Forelimb muscle (tissue), 1 donor: Measurements from ENCODE around the gene CSN2. TPM values are rescaled to one million over a fixed set of nuclear protein-coding genes. Genes with fewer than 3 reads are reported as not detected.
"Not testable (repeated sequence)": the region's sequence is repeated elsewhere in the genome, so short reads cannot be mapped to it uniquely, and the experiment has no call there.

Experiments used
- DNase-seq: peaks from one replicate; pipeline ENCODE4 v3.0.0-alpha.2; 2013; ENCODE audit warnings: low read depth
- polyA plus RNA-seq: library from polyadenylated mRNA; unstranded; fragments of 120-200 nt; gene quantifications from one replicate; pipeline ENCODE4 v1.2.1, GENCODE V29; 2013; ENCODE audit not compliant: insufficient read length

Gene CSN2
- polyA plus RNA-seq: not detected

GRCh38 chr4:69965628-69966027 is at the start of gene CSN2:
Gene CSN2 (minus strand): TSS chr4:69965728. CDS start chr4:69960995, 4,733 bp downstream.
- no peak for DNase-seq

GRCh38 chr4:70008771-70009170 is 43.2 kb upstream of the CSN2 start:
- DNase-seq: no peak

- no peak for DNase-seq
Measured at GRCh38 chr4:70002507-70002906, 37.0 kb upstream of the CSN2 start.

GRCh38 chr4:70000711-70001110 is 35.2 kb upstream of the CSN2 start:
- no peak for DNase-seq

- no peak for DNase-seq
Measured at GRCh38 chr4:69999420-69999819, 33.9 kb upstream of the CSN2 start.

- no peak for DNase-seq
Measured at GRCh38 chr4:69995526-69996016, 30.0 kb upstream of the CSN2 start, which contains the start of gene STATH. Gene STATH (plus strand): TSS chr4:69995966. CDS start chr4:69998438, 2,472 bp downstream.

- no peak for DNase-seq
Measured at GRCh38 chr4:69994782-69995181, 29.3 kb upstream of the CSN2 start.

GRCh38 chr4:69991016-69991415 is 25.5 kb upstream of the CSN2 start:
- no peak for DNase-seq

- DNase-seq: no peak
Measured at GRCh38 chr4:69986663-69987062, 21.1 kb upstream of the CSN2 start.

GRCh38 chr4:69984030-69984443 is 18.5 kb upstream of the CSN2 start:
- DNase-seq: peak; percentile 62

GRCh38 chr4:69977582-69977981 is 12.1 kb upstream of the CSN2 start:
- DNase-seq: no peak

- DNase-seq: peak; percentile 22
Measured at GRCh38 chr4:69974631-69975030, 9.1 kb upstream of the CSN2 start.

GRCh38 chr4:69970071-69970470 is 4.5 kb upstream of the CSN2 start:
- no peak for DNase-seq

GRCh38 chr4:69957209-69957608 is 8.3 kb downstream of the CSN2 start:
- no peak for DNase-seq

GRCh38 chr4:69951602-69952001 is 13.9 kb downstream of the CSN2 start:
- no peak for DNase-seq

GRCh38 chr4:69936566-69936965 is 29.0 kb downstream of the CSN2 start:
- no peak for DNase-seq

- DNase-seq: no peak
Measured at GRCh38 chr4:69934150-69934549, 31.4 kb downstream of the CSN2 start.

GRCh38 chr4:69930768-69931167 is 34.8 kb downstream of the CSN2 start, which contains the start of gene CSN1S1:
Gene CSN1S1 (plus strand): TSS chr4:69931068. CDS start chr4:69932556, 1,488 bp downstream.
- DNase-seq: no peak

- not testable (repeated sequence) for DNase-seq
Measured at GRCh38 chr4:69923782-69924410, 41.6 kb downstream of the CSN2 start.

GRCh38 chr4:69920874-69921273 is 44.7 kb downstream of the CSN2 start:
- DNase-seq: no peak

GRCh38 chr4:69910016-69910782 is 55.3 kb downstream of the CSN2 start:
- no peak for DNase-seq

GRCh38 chr4:69909195-69909594 is 56.3 kb downstream of the CSN2 start:
- no peak for DNase-seq

GRCh38 chr4:69907151-69907550 is 58.4 kb downstream of the CSN2 start:
- no peak for DNase-seq
